Heart left ventricle (tissue), 16 donors: Measurements from ENCODE around the gene LMF1. TPM values are rescaled to one million over a fixed set of nuclear protein-coding genes. Genes with fewer than 3 reads are reported as not detected.

Experiments used
- ATAC-seq, 4 donors: fragments of 200-7000 bp; cut with Tn5 transposase; one replicate each; pipeline ENCODE4 v1.9.1; 2020 to 2022; ENCODE audit warnings: moderate library complexity in 4 of 4, mild to moderate bottlenecking in 3 of 4, moderate number of reproducible peaks in 1 of 4
- DNase-seq, 5 donors: peaks; one replicate each; pipeline ENCODE4 v3.0.0-alpha.2; 2020
- H3K27ac ChIP-seq, 12 donors: fragments of 200-600 bp; sonication (generic) in 4 of 12; one replicate each; pipeline versions ENCODE4 v1.5.0 to v1.8.0; 2016 to 2022; ENCODE audit warnings: mild to moderate bottlenecking in 2 of 12
- H3K27me3 ChIP-seq, 9 donors: fragments of 200-600 bp; sonication (generic) in 2 of 9; one replicate each; pipeline versions ENCODE4 v1.5.1 to v1.8.0; 2016 to 2022; ENCODE audit warnings: mild to moderate bottlenecking in 3 of 9
- H3K36me3 ChIP-seq, 9 donors: fragments of 200-600 bp; sonication (generic) in 2 of 9; one replicate each; pipeline versions ENCODE4 v1.5.0 to v1.8.0; 2018 to 2022; ENCODE audit warnings: mild to moderate bottlenecking in 2 of 9
- H3K4me1 ChIP-seq, 12 donors: fragments of 200-600 bp; sonication (generic) in 4 of 12; one replicate each; pipeline versions ENCODE4 v1.5.0 to v1.8.0; 2016 to 2022; ENCODE audit warnings: mild to moderate bottlenecking in 3 of 12
- H3K4me3 ChIP-seq, 12 donors: fragments of 200-600 bp; sonication (generic) in 4 of 12; one replicate each; pipeline versions ENCODE4 v1.5.0 to v1.8.0; 2017 to 2022; ENCODE audit warnings: mild to moderate bottlenecking in 9 of 12, moderate library complexity in 4 of 12
- H3K9me3 ChIP-seq, 12 donors: fragments of 200-600 bp; sonication (generic) in 4 of 12; one replicate each; pipeline versions ENCODE4 v1.5.0 to v1.8.0; 2016 to 2022; ENCODE audit warnings: mild to moderate bottlenecking in 1 of 12
- CTCF ChIP-seq, 12 donors: fragments of 200-600 bp; sonication (generic) in 4 of 12; IDR thresholded peaks; one replicate each; pipeline versions ENCODE4 v1.5.0 to v1.8.0; 2018 to 2022; ENCODE audit warnings: antibody characterized with exemption in 12 of 12, mild to moderate bottlenecking in 5 of 12
- POLR2A ChIP-seq, 2 donors: fragments of 450-650 bp; IDR thresholded peaks; one replicate each; pipeline ENCODE4 v1.6.1; 2017; ENCODE audit warnings: antibody characterized with exemption in 2 of 2, mild to moderate bottlenecking in 2 of 2, moderate library complexity in 2 of 2
- WGBS, 4 donors: extraction: QIAGEN DNeasy Blood & Tissue Kit in 2 of 4; methylation state at CpG; one replicate each; pipeline versions ENCODE4 v1.1.5 to v1.1.7; 2013 to 2018; 5-methylcytosine and 5-hydroxymethylcytosine counted together
- intact Hi-C, 10 donors: fragments of 100-400 bp; cut with DNase I; formaldehyde crosslinking; loops; one replicate each; pipeline versions ENCODE4 v1.11.1 to v1.14.2; 2022
- polyA plus RNA-seq, 2 donors: library from polyadenylated mRNA; stranded (reverse); fragments of 200-250 nt; gene quantifications; one replicate each; pipeline ENCODE4 v1.2.3, GENCODE V29; 2013
- total RNA-seq, 9 donors: library from RNA; depleted of rRNA in 2 of 9; stranded (reverse); fragments of >200 nt in 2 of 9; fragmentation: NEBNext Ultra II Directional in 3 of 9; extraction: Animal tissue kit (Norgen Biotek cat#: 25700) in 3 of 9; gene quantifications; one replicate each; pipeline versions ENCODE4 v1.1.0 to v1.2.4, GENCODE V29; 2016 to 2023
- donor health status: ischemic (EF 13 %, LVEDD 7.1; RV severe dilation, severe dysfunction).
- donor health status: healthy with polysubstance abuse.
- donor health status: DM: no; HTN: yes; CAD: no.
- donor health status: DM: no; HTN: no; CAD: no.
- donor health status: ischemic (EF 25% LVEDD 6.9; RV normal size, moderate dysfunction).
- donor health status: ischemic (EF 25% LVEDD 5.7; RV mildly dilated, moderate dysfunction).
- donor health status: healthy.
- donor health status: DM: yes; HTN: yes; CAD: no.
- donor health status: ischemic (EF 35%, LVEDD 5.7; RV mildly dilated, moderate dysfunction).
- donor health status: nonischemic (EF 11% LVEDD 7.7; RV severe dilation, severe dysfunction).
- donor health status: DM: yes; HTN: yes; CAD: no.
- donor health status: PGD.
- donor health status: ischemic (EF 29% LVEDD 5.4; RV normal size, mild dysfunction).
- donor health status: nonischemic (EF 23%, LVEDD 6.1; RV moderate dilation, normal function).

The LMF1 gene
- total and polyA plus RNA-seq, 11 donors, result 4.3 to 19.2 (median 7.1) TPM

- no peak for ATAC-seq
- intact Hi-C loops, result no loop called here
These were observed 25.0 kb upstream of the LMF1 start for GRCh38 chr16:995783-996182.

GRCh38 chr16:995087-995486 lies 24.3 kb upstream of the LMF1 start:
- no peaks in the 10 kb centered on the region for H3K36me3 ChIP-seq
- H3K27me3 ChIP-seq, result peaks cover 0 to 24% (median 6%) of the 10 kb centered on the region in 9 donors
- intact Hi-C loops, result no loop called here

More at GRCh38 chr16:995783-996182, 25.0 kb upstream of the LMF1 start:
- peaks cover 0 to 8% (median 0%) of the 10 kb centered on the region in 12 donors for H3K4me1 ChIP-seq
- no peak overlapping the region for H3K4me3 ChIP-seq
- H3K27me3 ChIP-seq, result peaks cover 0 to 29% (median 6%) of the 10 kb centered on the region in 9 donors
- 63 to 97% (median 93%) methylated on average over 3 of the region's 3 CpGs for WGBS, 4 donors
- H3K27ac ChIP-seq, result no peak overlapping the region
- H3K36me3 ChIP-seq, result no peaks in the 10 kb centered on the region
- H3K9me3 ChIP-seq, result peaks cover 0 to 23% (median 17%) of the 10 kb centered on the region in 12 donors
- TF ChIP-seq CTCF (IDR thresholded peaks at IDR 0.05), result no peak
- no peak for TF ChIP-seq POLR2A (IDR thresholded peaks at IDR 0.05)
- DNase-seq, result no peak

GRCh38 chr16:993731-994130 lies 22.9 kb upstream of the LMF1 start:
- peaks cover 0 to 28% (median 6%) of the 10 kb centered on the region in 9 donors for H3K27me3 ChIP-seq
- intact Hi-C loops, result no loop called here
- 82 to 88% (median 85%) methylated on average over 3 of the region's 3 CpGs for WGBS, 4 donors
- H3K27ac ChIP-seq, result no peak overlapping the region
- DNase-seq (no peak), ATAC-seq (no peak)
- H3K4me3 ChIP-seq, result no peak overlapping the region
- peaks cover 0 to 23% (median 17%) of the 10 kb centered on the region in 12 donors for H3K9me3 ChIP-seq
- TF ChIP-seq POLR2A (IDR thresholded peaks at IDR 0.05) (no peak), CTCF (IDR thresholded peaks at IDR 0.05) (no peak)
- H3K36me3 ChIP-seq, result no peaks in the 10 kb centered on the region
- peaks cover 0 to 8% (median 1%) of the 10 kb centered on the region in 12 donors for H3K4me1 ChIP-seq

More at GRCh38 chr16:995087-995486, 24.3 kb upstream of the LMF1 start:
- Histone ChIP-seq H3K27ac (no peak overlapping the region), H3K4me3 (no peak overlapping the region), H3K4me1 (peaks cover 0 to 8% (median 0%) of the 10 kb centered on the region in 12 donors), H3K9me3 (peaks cover 0 to 23% (median 17%) of the 10 kb centered on the region in 12 donors)
- 82 to 90% (median 87%) methylated on average over 2 to 3 of the region's 3 CpGs for WGBS, 4 donors
- no peak for ATAC-seq
- TF ChIP-seq POLR2A (IDR thresholded peaks at IDR 0.05) (no peak), CTCF (IDR thresholded peaks at IDR 0.05) (no peak)
- no peak for DNase-seq

GRCh38 chr16:991773-992172 lies 21.0 kb upstream of the LMF1 start:
- Histone ChIP-seq H3K27me3 (peaks cover 0 to 28% (median 4%) of the 10 kb centered on the region in 9 donors), H3K36me3 (no peaks in the 10 kb centered on the region), H3K4me3 (no peak overlapping the region), H3K4me1 (peaks cover 0 to 4% (median 0%) of the 10 kb centered on the region in 12 donors), H3K27ac (no peak overlapping the region), H3K9me3 (peaks cover 0 to 23% (median 17%) of the 10 kb centered on the region in 12 donors)
- WGBS, 4 donors, result 42 to 62% (median 47%) methylated on average over 3 to 9 of the region's 9 CpGs
- DNase-seq (no peak), ATAC-seq (no peak)
- TF ChIP-seq POLR2A (IDR thresholded peaks at IDR 0.05) (no peak), CTCF (IDR thresholded peaks at IDR 0.05) (no peak)
- intact Hi-C loops, result no loop called here
